ENCODE data around the gene SPTY2D1.
"Not testable (repeated sequence)": the region's sequence is repeated elsewhere in the genome, so short reads cannot be mapped to it uniquely, and the experiment has no call there.

Gene SPTY2D1

DNA sequence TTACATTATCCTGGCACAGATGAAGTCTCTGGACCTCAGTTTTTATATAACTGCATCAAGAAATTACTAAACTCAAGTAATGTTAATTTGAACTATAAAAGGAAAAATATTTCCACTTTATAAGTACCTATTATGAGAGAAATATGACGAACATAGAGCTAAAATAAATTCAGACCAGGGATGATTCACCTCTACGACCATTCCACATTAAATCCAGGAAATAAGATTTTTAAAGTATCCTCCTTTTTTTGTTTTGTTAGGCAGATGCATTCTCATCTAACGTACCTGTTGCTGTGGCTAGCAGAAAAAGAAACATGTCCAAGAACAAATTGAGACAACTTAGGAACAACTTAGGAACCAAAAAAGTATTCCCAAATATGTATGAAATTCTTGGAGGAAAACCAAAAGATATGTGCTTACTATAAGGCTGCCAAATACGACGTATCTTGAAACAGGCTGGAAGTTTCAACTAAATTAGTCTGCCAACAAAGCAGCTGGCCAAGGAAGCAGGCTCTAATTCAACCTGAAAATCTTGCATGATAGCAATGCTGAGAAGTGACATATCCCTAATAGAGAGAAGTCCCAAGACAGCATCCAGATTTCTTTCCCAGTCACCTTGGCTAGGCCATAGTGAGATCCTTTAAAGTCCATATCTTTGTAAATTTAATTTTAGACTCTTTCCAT, 15.7 kb downstream of the SPTY2D1 start:
- DNase-seq (ENCODE audit: low read depth, low spot score), result no peak

DNA sequence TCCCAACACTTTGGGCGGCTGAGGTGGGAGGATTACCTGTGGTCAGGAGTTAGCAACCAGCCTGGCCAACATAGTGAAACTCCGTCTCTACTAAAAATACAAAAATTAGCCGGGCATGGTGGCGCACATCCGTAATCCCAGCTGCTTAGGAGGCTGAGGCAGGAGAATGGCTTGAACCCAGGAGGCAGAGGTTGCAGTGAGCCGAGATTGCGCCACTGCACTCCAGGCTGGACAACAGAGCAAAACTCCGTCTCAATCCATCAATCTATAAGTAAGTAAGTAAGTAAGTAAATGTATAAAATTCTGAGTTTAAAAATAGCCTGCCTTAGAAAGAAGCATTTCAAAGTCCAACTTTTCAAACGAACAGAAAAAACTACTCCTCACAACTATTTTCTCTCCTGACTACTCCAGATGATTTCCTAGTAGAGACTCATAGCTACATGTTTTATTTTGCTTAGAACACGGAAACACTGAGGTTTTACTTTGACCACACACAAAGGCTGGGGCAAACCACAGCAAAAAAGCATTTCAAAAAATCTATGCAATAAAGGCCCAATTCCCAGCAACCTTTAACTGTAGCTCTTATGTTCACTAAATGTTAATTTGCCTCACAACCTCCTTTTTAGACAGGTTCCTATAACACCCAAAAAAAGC, 16.3 kb downstream of the SPTY2D1 start:
- DNase-seq (ENCODE audit: low read depth, low spot score), result no peak

DNA sequence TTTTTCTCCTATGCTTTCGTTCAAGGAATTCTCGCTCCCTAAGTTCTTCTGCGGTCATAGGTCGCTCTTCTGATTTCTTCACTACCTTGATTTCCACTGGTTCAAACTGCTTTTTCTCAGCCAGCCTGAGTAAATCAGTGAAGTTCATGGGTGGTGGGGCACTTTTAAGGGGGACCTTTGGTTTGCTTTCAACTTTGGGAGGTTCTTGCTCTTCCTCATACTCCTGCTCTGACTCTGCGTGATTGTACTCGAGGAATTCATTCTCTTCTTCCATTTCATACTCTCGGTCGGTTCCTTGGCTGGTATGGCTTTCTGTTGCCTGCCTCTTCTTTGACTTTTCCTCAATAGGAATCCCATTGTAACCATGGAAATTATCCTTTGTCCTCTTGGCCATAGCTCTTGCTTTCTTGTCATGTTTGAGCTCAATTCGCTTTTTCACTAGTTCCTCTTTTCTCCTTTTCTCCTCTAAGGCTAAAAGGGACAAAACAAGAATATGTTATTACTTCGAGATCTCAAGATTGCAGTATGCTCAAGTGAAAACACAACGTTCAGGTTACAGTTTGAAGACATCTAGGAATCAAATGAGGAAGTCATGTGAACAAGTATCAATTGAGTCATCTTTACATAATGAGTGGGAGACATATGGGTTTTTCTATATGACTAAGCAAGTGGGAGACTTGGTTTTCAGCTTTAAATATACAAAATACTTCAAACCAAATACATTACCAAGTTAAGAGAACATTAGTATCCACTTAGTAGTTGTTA, 18.3 kb downstream of the SPTY2D1 start:
- DNase-seq (ENCODE audit: low read depth, low spot score), result no peak

DNA sequence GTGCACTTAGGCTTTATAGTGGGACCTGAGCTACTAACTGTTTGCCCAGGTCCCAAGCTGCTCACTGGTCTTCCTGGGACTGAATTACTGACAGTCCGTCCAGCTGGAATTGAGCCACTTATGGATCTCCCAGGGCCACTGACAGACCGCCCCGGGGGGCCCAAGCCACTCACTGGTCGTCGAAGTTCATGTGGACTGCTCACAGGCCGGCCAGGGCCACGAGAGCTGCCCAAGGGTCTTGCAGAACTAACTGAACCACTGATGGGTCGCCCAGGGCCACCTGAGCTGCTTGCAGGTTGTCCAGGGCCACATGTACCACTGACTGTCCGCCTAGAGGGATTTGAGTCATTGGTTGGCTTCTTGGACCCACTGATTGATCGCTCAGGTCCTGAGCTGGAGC, 19.5 kb downstream of the SPTY2D1 start:
- no peak for DNase-seq (ENCODE audit: low read depth, low spot score)

DNA sequence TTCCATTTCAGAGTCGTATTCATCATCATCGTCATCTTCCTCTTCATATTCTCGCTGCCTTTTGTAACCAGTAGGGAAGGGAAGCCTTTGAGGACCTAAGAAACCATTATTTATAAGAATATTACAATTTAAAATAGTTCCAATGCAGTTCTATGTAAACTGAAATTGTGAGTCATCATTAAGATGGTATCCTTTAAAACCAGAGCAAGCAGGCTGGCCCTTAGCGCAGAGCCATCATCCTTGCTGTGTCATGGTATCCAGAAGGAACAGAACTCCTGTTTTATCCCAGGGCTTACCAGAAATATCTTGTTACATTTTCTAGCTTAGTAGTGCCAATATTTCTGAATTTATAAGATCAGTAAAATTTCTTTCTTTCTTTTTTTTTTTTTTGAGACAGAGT, 21.7 kb downstream of the SPTY2D1 start:
- no peak for DNase-seq (ENCODE audit: low read depth, low spot score)

DNA sequence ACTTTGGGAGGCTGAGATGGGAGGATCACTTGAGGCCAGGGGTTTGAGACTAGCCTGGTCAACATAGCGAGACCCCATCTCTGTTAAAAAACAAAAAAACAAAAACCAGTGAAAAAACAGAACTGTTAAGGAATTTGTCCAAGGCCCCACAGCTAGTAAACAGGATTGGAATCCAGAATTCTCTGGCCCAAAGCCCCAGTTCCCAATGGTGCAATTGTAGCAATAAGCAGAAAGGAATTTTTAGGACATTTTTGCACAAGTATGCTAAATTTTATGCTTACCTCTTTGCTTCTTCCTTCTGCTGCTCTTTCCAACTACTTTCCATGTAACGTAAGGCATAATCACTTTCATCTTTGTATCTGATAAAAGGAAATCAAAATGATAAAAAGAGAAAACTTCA, 22.9 kb downstream of the SPTY2D1 start:
- DNase-seq (ENCODE audit: low read depth, low spot score), result no peak

DNA sequence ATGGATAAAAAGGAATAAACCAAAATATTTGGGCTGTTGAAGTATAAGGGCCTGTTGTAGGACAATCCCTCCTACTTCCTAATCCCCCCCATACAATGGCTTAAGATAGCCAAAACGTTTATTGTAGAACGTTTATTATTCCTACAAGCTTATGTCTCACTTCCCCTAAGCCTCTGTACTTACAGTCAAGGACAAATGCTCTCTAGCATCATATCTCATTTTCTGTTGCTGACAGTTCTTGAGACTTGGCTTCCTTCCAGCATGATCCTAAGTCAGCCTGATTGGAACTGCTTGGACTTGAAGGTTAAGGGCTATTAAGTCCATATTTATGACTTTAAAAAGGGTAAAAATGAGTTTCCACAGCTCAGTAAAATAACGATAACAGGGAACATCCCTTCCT, 25.8 kb downstream of the SPTY2D1 start:
- no peak for DNase-seq (ENCODE audit: low read depth, low spot score)

DNA sequence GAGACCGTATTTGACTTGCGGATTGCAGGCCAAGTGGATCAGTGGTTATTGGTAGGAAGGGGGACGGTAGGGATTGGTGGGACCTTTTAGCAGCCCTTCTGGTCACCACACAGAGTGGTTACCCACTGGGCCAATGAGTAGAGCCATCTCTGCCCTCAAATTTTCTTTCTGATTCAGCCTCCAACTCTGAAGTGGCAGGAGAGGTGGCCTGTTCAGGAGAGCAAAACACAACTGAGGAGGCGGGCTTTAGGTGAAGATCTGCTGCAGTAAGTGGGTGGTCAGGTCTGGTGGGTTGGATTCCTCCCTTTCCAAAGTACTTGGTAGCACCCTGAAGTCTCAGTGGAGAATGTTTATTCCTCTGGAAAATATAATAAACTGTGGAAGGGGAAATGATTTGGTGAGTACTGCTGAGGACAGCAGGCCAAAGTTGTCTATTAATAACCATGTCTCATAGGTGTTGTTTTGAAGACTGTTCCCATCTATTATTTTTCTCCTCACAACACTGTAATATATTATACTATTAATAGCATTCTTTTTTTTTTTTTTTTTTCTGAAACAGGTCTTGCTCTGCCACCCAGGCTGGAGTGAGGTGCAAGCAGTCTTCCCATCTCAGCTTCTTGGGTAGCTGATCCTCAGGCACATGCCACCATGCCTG, 33.1 kb downstream of the SPTY2D1 start:
- DNase-seq (ENCODE audit: low read depth, low spot score), result no peak

DNA sequence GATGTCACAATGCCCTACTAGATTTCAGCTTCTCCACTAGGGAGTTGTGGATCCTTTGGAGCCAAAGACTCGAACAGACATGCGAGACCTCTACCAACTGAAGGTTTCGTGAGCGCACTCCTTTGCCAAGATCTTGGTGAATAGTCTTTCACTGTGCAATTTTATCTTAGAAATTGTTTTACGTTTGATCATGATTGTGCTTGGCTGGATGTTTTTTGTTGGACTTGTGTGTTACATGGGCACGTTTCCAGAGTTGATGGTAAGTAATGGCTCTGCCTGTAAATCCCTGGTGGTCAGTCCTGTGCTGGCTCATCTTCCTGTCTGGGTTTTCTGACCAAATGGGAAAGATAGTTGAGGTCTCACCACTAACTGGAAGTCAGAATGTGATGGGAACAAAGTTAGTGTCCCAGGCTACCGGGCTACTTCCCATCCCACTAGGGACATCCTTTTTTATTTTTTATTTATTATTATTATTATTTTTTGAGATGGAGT, 34.4 kb downstream of the SPTY2D1 start, which contains the start of gene MISFA:
TSS of gene MISFA (plus strand) at position 51 of the 492 bp plus-strand sequence. CDS start at position 191, 140 bp downstream.
- DNase-seq (ENCODE audit: low read depth, low spot score), result no peak

DNA sequence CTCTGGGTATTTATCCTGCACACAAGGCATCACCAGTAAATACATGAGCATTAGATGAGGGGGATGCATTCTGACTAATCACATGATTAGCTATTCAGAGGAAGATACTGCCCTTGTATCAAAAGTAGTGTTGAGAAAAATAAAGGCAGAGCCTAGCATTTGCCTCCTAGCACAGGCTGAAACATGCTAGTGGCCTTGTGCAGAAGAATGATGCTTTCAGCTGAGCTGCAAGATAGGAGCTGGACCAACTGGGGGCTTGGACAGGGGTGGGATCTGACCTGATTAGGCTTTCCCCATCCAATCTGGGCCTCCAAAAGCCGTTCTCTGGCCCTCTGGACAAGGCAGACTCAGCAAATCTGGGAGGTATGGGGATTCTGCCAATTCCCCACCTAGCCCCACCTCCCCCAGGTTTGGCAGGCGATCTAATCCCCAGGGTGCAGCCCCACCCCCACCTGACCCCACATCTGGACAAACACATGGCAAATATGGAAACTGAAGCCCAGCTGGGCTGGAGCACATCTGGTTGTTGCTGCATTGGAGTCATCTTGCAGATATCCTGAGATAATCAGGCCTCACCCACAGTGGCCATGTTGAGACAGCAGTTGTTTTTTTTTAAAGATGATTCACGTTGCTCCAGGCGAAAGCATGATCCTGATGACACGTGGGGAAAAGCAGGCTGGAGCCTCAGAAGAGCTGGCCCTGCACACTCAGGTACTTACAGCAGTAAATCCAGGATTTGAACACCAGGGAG, 39.0 kb downstream of the SPTY2D1 start:
- DNase-seq (ENCODE audit: low read depth, low spot score), result no peak

DNA sequence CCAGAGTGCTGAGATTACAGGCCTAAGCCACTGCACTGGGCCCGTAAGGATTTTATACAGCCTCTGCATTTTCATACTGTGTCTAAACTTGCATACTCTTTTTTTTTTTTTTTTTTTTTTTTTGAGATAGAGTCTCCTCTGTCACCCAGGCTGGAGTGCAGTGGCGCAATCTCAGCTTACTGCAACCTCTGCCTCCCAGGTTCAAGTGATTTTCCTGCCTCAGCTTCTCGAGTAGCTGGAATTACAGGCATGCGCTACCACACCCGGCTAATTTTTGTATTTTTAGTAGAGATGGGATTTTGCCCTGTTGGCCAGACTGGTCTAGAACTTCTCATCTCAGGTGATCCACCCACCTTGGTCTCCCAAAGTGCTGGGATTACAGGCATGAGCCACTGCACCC, 40.1 kb downstream of the SPTY2D1 start:
- DNase-seq (ENCODE audit: low read depth, low spot score), result not testable (repeated sequence)

DNA sequence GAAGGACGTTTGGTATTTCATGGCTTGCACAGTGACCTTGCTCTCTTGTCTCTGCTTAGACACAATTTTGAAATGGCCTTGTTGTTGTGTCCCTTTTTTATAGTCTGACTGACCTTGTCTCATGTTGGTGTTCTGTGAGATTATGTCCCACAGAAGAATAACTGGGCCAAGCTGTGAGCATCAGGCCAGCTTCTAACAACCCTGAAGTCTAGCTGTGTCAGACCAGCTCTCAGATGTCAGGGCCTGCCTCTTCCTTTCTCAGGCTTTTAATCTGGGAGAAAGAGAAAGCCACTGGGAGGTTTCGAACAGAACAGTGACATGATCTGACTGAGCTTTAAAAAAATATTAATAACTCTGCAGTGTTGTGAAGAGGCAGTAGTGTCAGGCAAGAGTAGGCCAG, 43.6 kb downstream of the SPTY2D1 start:
- DNase-seq (ENCODE audit: low read depth, low spot score), result no peak

DNA sequence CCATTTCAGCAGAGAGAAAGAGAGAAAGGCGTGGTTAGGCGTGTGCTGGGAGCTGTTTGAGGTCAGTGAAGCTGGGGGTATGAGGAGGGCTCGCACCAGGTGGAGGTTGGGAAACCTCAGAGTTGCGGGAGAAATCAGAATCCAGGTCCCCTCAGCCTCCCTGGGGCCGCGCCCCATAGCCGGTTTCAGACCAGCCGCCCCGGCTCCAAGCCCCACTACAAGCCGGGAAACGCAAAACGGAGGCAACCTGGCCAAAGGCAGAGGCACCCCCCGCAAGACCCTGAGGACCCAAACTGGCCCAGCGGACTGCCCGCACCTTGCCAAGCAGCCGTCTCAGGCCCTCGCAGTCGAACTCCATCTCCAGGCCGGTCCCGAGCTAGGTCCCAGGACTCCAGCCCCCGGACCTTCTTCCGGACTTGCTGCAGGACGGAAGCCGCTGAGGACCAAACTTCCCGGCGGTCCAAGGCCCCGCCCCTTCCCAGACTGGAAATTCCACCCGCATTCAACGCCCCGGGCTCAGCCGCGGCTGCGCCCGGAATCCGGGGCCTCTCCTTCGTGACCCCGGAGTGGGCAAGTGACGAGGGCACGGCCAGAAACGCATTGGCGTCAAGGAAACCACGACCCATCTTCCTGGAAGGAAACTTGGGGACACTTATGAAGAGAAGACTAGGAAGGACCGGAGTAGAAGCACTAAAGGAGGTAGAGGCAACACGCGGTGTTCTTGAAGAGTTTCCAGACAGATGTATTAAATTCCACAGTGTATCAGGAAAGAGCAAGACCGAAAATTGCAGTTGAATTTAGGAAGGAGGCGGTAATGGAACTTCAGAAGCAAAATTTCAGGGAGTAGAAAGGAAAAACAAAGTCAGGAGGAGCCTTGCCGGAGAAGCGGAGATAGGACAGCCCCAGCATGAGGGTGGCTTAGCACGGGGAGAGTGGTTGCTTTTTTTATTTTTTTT, 45.6 kb downstream of the SPTY2D1 start, which contains the start of gene UEVLD:
TSS of gene UEVLD (minus strand) at position 438 of the 956 bp plus-strand sequence. CDS start at position 358, 80 bp downstream.
- no peak for DNase-seq (ENCODE audit: low read depth, low spot score)

DNA sequence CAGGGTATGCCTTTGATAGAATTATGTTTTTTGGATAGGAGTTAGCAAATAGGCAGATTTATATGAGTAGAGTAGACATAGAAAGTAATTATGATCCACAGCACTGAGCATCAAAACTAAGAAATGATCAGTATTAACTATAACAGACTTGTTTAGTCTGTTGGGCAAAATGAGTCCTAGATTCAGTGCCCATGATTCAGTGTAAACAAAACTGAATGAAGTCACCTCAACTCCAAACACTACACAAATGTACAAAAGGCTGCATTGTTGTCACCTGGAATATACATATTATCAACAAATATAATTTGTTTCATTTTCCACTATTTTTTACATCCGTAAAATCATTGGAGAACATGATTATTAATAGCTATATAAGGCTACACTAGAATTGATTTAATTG, 52.3 kb downstream of the SPTY2D1 start:
- no peak for DNase-seq (ENCODE audit: low read depth, low spot score)

DNA sequence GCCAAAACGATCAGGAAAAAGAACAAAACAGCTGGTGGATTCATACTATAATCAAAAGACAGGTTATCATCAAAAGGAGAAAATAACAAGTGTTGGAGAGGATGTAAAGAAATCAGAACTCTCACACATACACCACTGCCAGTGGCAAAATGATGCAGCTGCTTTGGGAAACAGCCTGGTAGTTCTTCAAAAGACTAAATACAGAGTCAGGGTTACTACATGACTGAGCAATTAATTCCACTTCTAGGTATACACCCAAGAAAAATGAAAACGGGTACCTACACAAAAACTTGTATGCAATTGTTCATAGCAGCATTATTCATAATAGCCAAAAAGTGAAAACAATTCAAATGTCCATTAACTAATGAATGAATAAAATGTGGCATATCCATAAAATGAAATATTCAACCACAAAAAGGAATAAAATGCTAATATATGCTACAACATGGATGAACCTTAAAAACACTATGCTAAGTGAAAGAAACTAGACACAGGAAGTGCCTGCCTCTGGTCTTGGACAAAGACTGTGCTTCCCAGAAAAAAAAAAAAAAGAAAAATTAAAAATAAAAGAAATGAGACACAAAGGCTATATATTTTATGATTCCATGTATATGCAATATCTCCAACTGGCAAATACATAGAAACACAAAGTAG, 53.9 kb downstream of the SPTY2D1 start:
- no peak for DNase-seq (ENCODE audit: low read depth, low spot score)

DNA sequence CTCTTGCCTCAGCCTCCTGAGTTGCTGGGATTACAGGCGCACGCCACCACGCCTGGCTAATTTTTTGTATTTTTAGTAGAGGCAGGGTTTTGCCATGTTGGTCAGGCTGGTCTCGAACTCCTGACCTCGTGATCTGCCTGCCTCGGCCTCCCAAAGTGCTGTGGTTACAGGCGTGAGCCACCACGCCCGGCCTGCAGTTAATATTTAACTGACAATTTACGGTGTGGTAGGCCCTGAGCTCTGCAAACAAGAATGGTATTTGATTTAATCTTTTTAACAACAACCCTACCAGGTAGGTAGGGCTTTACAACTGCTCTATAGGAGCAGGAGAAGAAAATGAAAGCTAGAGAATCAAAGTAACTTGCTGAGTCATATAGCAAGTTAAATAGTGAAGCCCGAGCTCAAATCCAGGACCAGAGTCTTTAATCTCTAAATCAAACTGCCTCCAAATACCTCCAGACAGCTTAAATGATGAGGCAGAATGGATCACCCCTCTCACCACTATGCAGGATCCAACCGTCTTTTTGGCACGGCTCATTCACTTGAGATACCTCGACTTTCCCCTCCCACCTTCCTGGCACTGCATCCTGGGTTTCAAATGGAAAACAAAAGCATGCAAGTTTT, 55.1 kb downstream of the SPTY2D1 start:
- DNase-seq (ENCODE audit: low read depth, low spot score), result no peak

DNA sequence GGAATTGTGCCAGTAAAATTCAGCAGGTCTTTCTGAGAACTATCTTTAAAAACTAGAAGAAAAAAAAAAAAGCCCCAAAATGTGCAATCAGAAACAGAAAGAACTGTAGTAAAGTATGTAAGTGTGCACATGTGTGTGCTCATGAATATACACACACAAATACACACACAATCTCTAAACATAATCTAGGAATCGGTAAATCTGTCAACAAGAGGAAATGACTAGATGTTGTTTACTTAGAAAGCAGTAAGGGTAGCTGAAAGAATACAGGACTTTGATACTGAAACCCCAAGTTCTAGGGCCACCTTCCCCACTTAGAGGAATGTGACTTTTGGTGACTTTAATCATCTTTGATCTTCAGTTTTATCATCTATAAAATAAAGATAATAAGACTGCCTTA, 58.8 kb downstream of the SPTY2D1 start:
- no peak for DNase-seq (ENCODE audit: low read depth, low spot score)

DNA sequence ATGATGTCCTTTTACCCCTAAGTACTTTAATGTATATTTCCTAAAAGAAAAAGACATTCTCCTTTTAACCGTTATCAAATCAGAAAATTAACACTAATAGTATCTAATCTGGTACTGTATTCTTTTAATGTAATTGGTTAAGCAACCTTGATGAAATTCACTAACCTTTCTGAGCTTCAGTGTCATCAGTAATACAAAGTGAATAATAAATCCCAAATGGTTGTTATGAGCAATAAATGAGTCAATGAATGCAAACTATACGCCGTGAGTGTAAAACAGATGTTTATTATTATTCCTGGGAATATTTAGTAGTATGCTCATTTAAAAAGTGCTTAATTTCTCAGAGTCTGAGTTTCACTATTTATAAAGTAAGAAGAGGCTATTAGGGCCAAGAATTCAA, 67.1 kb downstream of the SPTY2D1 start:
- DNase-seq (ENCODE audit: low read depth, low spot score), result no peak

DNA sequence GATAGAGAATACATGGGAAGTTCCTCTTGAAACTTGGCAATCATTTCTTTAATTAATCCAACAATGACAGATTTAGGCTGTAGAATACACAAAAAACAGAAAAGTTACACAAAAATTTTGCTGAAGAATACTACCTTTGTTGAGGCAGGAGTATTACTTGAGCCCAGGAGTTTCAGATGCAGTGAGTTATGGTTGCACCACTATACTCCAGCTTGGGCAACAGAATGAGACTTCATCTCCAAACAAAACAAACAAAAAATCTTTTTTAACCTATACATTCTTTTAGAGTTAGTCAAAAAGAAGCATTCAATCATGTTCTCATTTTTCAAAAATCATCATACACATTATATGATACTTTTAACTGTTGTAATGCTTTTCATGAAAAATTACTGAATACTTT, 67.7 kb downstream of the SPTY2D1 start:
- no peak for DNase-seq (ENCODE audit: low read depth, low spot score)

Measured in activated CD4-positive, CD25-positive, alpha-beta regulatory T cell treated with anti-CD3 and anti-CD28 coated beads, Interleukin-2, amount 50 U/mL, for 16 hours (primary cell).